ENCODE data around the gene GPR27.

Gene GPR27

DNA sequence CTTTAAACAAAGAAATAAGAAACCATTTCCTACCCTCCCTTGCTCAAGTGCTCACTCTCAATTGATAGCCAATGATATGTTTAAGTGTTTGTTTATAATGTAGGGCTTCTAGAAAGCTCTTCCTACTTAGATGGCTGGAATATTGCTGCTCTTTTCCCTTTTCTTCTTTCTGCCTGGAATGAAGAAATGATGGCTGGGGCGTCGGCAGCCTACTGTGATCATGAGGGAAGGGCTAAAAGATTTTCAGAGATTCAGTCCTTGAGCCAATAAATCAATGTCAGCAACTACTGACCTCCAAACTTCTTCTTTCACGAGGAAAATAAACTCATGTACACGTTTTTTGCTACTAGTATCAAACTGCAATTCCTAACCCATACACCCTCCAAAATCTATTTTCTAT lies 2.1 kb upstream of the GPR27 start:
- Histone ChIP-seq H4K20me1 (ENCODE audit: low read depth, low read length) (no peaks in the 10 kb centered on the region), H3K4me2 (ENCODE audit: low read depth, low read length, poor library complexity, severe bottlenecking) (no peak overlapping the region), H3K36me3 (ENCODE audit: low read length) (no peaks in the 10 kb centered on the region), H3K27me3 (ENCODE audit: low read length) (no peaks in the 10 kb centered on the region), H2AFZ (ENCODE audit: low read depth, low read length, severe bottlenecking) (no peak overlapping the region), H3K27ac (ENCODE audit: low read depth, low read length) (no peak overlapping the region), H3K9me2 (replicated peaks; ENCODE audit: insufficient read depth, low read length) (no peaks in the 10 kb centered on the region), H3K4me3 (ENCODE audit: insufficient read depth, low read length, poor library complexity, severe bottlenecking) (no peak overlapping the region), H3K9ac (ENCODE audit: low read length) (no peak overlapping the region), H3K9me3 (ENCODE audit: insufficient read depth, low read length) (no peaks in the 10 kb centered on the region), H3F3A (ENCODE audit: insufficient read depth) (no peaks in the 10 kb centered on the region), H3K79me2 (ENCODE audit: insufficient read depth, low read length) (no peaks in the 10 kb centered on the region)
- TF ChIP-seq EZH2phosphoT487 (conservative IDR thresholded peaks at IDR 0.05; ENCODE audit: low read length), result no peak
- TF ChIP-seq, protein P1, sequence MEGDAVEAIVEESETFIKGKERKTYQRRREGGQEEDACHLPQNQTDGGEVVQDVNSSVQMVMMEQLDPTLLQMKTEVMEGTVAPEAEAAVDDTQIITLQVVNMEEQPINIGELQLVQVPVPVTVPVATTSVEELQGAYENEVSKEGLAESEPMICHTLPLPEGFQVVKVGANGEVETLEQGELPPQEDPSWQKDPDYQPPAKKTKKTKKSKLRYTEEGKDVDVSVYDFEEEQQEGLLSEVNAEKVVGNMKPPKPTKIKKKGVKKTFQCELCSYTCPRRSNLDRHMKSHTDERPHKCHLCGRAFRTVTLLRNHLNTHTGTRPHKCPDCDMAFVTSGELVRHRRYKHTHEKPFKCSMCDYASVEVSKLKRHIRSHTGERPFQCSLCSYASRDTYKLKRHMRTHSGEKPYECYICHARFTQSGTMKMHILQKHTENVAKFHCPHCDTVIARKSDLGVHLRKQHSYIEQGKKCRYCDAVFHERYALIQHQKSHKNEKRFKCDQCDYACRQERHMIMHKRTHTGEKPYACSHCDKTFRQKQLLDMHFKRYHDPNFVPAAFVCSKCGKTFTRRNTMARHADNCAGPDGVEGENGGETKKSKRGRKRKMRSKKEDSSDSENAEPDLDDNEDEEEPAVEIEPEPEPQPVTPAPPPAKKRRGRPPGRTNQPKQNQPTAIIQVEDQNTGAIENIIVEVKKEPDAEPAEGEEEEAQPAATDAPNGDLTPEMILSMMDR (IDR thresholded peaks at IDR 0.05; ENCODE audit: insufficient read depth, low read length, poor library complexity, severe bottlenecking), result no peak

DNA sequence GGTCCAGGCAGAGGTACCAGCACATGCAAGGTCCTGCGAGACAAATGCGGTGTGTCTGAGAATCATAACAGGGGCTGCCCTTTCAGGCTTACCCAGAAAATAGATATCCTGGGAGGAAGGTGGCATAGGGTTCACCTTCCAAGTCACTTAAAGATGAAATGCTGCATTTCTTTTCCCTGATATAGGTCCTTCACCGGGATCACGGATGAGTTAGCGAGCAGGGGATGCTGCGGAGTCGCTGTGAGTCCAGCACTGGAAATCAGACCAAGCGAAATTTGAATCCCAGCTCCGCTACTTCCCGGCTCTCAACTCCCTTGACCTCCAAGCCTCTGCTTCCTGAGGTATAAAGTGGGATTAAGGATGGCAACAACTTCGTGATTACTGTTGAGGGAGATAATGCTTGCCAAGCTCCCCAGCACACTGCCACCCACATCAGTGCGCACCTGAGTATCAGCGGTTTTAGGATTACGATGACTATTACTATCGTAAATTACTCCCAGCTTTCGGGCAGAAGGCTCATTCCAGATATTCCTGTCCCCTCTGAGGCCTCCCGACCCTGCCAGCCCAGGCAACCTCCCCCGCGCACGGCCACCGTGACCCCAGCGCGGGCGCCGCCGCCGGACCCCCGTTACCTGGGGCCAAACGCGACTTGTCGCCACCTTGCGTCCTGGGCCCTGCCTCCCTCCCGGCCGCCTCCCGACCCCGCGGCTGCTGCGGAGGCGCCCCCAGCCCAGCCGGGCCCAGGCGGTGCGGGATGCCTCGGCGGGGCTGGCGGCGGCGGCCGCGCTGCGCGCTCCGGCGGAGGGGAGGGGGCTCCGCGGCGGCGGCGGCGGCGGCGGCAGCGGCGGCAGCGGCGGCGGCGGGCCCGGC lies 589 bp upstream of the GPR27 start:
- no peaks in the 10 kb centered on the region for H3K36me3 ChIP-seq (ENCODE audit: low read length)
- H3K4me2 ChIP-seq (ENCODE audit: low read depth, low read length, poor library complexity, severe bottlenecking), result no peak overlapping the region
- no peaks in the 10 kb centered on the region for H3F3A ChIP-seq (ENCODE audit: insufficient read depth)
- no peak overlapping the region for H3K27ac ChIP-seq (ENCODE audit: low read depth, low read length)
- no peak overlapping the region for H3K4me3 ChIP-seq (ENCODE audit: insufficient read depth, low read length, poor library complexity, severe bottlenecking)
- H4K20me1 ChIP-seq (ENCODE audit: low read depth, low read length), result no peaks in the 10 kb centered on the region
- TF ChIP-seq EZH2phosphoT487 (conservative IDR thresholded peaks at IDR 0.05; ENCODE audit: low read length), result no peak
- TF ChIP-seq, protein P1 (IDR thresholded peaks at IDR 0.05; ENCODE audit: insufficient read depth, low read length, poor library complexity, severe bottlenecking), result no peak
- no peaks in the 10 kb centered on the region for H3K27me3 ChIP-seq (ENCODE audit: low read length)
- H3K9me2 ChIP-seq (replicated peaks; ENCODE audit: insufficient read depth, low read length), result no peaks in the 10 kb centered on the region
- H2AFZ ChIP-seq (ENCODE audit: low read depth, low read length, severe bottlenecking), result no peak overlapping the region
- no peaks in the 10 kb centered on the region for H3K79me2 ChIP-seq (ENCODE audit: insufficient read depth, low read length)
- H3K9me3 ChIP-seq (ENCODE audit: insufficient read depth, low read length), result no peaks in the 10 kb centered on the region
- H3K9ac ChIP-seq (ENCODE audit: low read length), result no peak overlapping the region

DNA sequence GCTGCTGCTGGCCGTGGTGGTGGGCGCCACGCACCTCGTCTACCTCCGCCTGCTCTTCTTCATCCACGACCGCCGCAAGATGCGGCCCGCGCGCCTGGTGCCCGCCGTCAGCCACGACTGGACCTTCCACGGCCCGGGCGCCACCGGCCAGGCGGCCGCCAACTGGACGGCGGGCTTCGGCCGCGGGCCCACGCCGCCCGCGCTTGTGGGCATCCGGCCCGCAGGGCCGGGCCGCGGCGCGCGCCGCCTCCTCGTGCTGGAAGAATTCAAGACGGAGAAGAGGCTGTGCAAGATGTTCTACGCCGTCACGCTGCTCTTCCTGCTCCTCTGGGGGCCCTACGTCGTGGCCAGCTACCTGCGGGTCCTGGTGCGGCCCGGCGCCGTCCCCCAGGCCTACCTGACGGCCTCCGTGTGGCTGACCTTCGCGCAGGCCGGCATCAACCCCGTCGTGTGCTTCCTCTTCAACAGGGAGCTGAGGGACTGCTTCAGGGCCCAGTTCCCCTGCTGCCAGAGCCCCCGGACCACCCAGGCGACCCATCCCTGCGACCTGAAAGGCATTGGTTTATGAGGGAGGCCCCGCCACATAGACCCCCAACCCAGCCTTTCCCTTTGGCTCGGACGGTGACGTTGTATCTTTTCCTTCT lies 1.1 kb downstream of the GPR27 start:
- Histone ChIP-seq H3K4me2 (ENCODE audit: low read depth, low read length, poor library complexity, severe bottlenecking) (no peak overlapping the region), H3F3A (ENCODE audit: insufficient read depth) (no peaks in the 10 kb centered on the region)

More for the DNA sequence above, 1.1 kb downstream of the GPR27 start:
- no peak overlapping the region for H2AFZ ChIP-seq (ENCODE audit: low read depth, low read length, severe bottlenecking)
- no peaks in the 10 kb centered on the region for H3K36me3 ChIP-seq (ENCODE audit: low read length)
- H3K27ac ChIP-seq (ENCODE audit: low read depth, low read length), result no peak overlapping the region
- no peaks in the 10 kb centered on the region for H3K9me3 ChIP-seq (ENCODE audit: insufficient read depth, low read length)
- H3K9ac ChIP-seq (ENCODE audit: low read length), result no peak overlapping the region
- no peak overlapping the region for H3K4me3 ChIP-seq (ENCODE audit: insufficient read depth, low read length, poor library complexity, severe bottlenecking)
- H3K79me2 ChIP-seq (ENCODE audit: insufficient read depth, low read length), result no peaks in the 10 kb centered on the region
- no peaks in the 10 kb centered on the region for H4K20me1 ChIP-seq (ENCODE audit: low read depth, low read length)
- TF ChIP-seq, protein P1 (IDR thresholded peaks at IDR 0.05; ENCODE audit: insufficient read depth, low read length, poor library complexity, severe bottlenecking), result no peak
- no peak for TF ChIP-seq EZH2phosphoT487 (conservative IDR thresholded peaks at IDR 0.05; ENCODE audit: low read length)
- no peaks in the 10 kb centered on the region for H3K9me2 ChIP-seq (replicated peaks; ENCODE audit: insufficient read depth, low read length)
- H3K27me3 ChIP-seq (ENCODE audit: low read length), result no peaks in the 10 kb centered on the region

Measured in SU-DHL-6 (cell line).